Measurements from ENCODE around the gene RNF14.

RNF14 gene

DNA sequence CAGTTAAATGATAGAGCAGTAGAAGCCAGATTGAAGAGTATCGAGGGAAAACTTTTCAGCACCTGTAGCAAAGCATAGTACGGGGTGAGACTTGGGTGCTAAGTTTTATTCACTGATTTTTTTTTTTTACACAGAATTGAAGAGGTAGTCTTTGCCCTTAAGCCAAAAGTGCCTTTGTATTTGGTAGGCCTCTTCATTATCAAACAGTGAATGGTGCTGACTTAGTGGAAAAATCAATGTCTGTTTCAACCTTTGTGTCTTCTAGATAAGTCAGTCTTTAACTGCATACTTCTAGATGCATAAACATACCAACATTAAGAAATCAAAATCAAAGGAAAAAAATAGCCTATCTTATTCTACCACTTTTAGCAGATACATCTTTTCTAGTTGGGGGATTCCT is 13.7 kb downstream of the RNF14 start:
- DNase-seq (ENCODE audit: low read depth): no peak

DNA sequence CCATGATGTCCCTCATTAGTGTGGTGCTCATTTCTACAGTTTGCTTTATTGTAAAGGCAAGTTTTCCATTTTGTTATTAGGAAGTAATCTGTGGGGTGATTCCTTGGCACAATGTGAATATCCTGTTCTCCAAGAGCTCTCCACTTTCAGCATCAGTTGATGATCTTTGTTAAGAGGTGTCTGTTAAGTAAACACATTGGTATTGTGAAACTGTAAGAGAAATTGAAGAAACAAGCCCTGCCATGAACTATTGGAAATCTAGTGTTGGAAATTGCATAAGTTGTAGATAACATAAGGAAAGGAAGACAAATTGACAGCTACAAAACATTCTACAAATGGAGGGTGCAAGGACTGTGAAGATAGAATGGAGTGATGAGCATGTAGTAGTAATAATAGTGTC is 17.2 kb downstream of the RNF14 start:
- no peak for DNase-seq (ENCODE audit: low read depth)

DNA sequence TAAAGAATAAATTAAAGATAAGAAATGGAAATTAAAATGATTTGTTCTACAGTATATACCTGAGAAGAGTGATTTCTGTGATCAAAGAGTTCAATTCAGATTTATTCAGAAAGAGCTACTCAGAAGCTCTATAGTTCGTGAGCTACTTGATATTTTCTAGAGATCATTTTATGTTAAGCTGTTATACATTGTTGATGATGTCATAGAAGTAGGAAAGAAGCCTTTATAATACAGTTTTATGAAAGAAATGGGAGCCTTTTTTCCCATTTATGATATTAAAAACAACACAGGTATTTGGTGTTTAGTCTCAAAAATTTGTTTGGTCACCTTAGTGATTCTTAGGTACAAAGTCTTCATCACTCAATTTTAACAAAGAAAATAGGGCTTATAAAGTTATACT is 20.8 kb downstream of the RNF14 start:
- no peak for DNase-seq (ENCODE audit: low read depth)

DNA sequence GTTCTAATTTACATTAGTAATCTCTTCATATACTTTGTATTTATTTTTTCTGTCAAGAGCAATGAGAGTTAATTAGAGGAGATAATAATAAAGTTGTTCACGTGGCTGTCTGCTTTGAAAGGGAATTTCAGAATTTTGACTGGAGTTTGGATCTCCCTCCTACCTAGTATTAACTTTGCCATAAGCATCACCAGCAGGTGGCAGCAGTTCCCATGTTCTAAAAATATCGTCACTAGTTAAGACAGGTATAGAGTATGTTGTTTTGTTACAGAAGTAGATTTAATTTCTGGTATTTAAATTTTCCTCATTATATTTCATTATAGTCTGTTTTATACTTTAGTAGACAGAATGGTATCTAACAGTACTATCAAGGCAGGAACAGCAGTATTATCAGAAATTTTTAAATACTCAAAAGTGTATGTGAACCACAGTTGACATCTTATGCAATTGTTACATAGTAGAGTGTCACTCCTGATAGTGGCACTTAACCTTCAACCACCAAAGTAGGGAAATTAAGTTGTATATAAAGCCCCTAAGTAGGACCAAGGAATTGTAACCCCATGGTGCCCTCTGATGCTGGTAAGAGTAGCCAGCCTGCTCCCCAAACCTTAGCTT is 23.6 kb downstream of the RNF14 start:
- DNase-seq (ENCODE audit: low read depth): peak; percentile 81

DNA sequence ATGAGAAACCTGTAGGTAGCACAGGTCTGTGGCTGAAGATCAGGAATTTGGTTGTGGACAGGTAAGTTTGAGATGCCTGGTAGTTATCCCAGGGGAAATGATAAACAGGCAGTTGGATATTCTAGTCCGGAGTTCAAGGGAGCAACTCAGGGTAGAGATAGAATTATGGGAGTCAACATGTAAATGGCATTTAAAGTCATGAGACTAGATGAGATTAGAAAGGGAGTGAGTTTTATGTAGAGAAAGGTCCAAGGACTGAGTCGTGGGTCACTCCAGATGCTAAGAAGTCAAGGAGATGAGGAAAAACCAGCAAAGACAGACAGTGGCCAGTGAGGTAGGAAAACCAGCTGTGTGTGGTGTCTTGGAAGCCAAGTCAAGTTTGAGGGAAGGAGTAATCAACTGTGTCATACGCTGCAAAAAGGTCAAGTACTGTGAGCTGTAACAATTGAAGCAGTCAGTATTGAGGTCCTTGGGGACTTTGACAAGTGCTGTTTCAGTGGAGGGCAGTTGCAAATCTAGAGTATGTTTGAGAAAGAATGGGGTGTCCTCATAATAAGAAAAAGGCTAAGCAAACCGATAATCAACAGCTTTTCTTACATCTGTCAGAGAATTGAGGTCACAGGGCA is 25.7 kb downstream of the RNF14 start:
- no peak for DNase-seq (ENCODE audit: low read depth)

DNA sequence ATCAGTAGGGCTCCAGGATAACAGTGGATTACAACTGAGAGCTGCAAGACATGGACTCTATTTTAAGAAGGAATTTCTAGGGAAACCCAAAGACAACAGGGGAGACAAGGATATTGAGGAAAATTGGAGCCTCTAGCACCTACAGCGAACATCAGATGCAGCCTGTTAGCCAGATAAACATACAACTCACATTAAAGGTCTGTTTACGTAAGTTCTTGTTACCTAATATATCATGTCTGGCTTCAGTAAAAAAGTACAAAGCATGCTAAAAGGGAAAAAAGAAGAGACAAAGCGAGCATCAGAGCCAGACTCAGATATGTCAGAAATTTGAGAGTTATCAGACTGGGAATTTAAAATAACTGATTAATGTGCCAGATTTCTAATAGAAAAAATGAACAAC is 26.8 kb downstream of the RNF14 start:
- DNase-seq (ENCODE audit: low read depth): no peak

DNA sequence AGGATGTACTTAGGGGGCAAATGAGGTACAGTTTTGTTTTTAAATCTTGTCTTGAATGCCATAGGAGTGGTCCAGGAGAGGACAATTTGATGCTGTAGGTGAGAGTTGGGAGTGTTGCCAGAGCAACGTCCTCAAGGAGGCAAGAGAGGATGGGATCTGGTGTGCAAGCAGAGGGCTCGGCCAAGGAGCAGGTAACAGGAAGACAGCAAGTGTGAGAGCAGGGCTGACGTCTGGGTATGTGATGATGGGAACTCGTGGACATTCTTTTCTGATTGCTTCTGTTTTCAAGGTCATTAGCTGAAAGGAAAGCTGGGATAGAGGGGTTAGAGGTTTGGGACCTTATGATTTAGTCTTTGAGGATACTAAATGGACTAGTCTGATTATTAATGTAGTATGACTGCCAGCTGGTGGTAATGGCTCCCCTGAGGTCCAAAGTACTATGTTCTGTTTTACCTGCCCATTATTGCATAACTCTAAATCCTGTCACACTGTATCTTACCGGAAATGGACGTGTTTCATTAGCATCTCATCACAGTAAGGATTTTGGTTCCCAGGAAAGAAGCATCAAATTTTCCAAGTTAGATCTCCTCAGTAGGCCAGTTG is 28.6 kb downstream of the RNF14 start:
- no peak for DNase-seq (ENCODE audit: low read depth)

DNA sequence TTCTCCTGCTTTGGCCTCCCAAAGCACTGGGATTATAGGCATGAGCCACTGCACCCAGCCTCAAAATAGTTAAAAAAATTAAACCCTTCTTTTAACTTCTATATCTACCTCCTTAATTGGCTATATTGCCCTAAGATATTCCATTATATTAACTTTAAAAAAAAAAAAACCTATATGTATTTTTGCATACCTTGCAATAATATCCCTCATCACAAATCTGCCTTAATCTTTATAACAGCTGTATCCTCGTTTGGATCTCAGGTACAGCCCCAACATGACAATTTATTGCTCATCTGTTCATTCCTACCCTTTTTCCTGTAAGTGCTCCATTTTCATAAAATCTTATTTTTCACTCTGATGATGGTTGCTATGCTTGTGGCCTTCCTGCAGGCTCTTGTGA is 31.3 kb downstream of the RNF14 start:
- DNase-seq (ENCODE audit: low read depth): no peak

DNA sequence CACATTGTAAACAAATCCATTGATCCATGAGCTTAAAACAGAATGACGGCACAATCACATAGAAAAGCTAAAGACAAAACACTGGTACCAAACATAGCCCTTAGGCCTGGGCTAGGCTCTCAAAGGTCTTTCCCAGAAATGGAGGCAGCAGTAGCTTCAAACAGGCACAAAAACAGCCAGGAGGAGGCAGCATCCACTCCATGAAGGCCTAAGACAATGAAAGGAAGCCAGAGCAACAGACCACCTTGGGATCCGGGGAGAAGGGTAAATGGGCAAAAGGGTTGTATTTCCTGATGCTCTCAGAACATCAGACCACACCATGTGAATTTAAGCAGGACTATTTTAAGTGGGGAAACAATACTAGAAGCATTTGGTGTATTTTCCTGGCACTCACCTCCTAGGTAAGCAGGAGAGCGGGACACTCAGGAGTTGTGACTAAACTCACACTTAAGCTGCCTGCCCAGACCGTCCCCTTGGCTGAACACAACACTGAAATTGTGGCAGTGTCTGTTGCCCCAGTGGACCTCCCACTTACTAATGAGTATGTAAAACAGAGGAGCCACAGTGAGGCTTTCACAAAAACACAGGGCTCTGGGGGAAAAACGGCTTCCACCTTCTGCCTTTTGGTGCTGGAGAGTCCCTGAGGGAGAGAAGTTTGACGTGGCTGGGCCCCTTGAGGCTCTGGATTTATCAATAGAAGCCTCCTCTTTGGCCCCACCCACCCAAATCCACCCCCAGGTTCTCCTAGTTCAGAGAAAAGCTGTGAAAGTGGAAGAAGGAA is 32.0 kb downstream of the RNF14 start:
- DNase-seq (ENCODE audit: low read depth): no peak

DNA sequence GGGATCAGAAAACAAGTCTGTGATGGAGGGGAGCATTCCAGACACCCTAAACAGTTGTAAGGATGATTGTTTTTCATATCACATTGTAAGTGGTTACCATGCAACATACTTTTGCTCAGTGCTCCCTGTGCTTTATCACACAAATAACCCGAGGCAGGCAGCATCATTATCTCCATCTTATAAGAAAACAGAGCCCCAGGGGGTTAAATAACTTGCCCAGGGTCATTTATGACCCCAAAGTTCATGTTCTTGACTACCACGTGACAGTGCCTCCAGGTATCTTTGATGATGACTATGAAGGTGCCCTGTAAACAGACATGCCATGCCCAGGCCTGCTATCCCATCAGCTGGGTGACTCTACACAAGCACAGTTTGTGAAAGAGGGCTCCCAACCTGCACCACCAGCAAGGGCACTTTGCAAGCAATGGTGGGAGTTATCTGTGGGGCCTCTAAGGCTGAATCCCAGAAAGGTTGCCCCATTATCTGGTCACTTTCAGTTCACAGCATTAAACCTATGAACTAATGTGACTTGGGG is 34.4 kb downstream of the RNF14 start:
- DNase-seq (ENCODE audit: low read depth): no peak

DNA sequence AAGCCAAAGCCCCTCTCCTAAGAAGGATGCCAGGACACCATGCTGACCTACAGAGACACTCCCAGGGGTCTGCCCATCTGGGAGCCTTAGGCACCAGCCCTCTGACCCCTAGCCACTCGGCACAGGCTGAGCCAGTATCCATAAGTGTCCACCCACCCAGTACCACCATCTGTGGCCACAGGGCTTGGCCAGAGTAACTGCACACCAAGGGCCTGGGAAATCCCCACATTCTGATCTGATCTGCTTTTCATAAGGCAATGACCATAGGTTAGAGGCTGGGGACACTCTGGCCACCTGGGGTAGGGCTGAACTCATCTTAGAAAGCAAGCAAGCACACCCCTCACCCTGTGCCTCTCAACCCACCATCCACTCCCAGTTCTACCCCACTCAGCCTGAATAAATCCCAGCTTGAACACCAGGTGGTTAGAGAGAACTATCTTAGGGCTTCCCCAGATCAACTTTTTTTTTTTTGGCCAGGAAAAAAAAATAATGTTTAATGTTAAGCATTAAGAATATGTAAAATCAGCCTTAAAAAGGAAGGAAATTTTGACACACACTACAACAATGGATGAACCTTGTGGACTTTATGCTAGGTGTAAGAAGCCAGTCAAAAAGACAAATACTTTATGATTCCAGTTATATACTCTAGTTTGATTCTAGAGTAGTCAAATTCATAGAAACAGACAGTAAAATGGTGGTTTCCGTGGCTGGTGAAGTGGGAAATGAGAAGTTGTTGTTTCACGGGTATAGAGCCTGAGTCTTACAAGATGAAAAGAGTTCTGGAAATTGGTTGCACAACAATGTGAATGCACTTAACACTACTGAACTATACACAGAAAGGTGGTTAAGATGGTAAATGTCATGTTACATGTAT is 37.7 kb downstream of the RNF14 start:
- DNase-seq (ENCODE audit: low read depth): no peak

DNA sequence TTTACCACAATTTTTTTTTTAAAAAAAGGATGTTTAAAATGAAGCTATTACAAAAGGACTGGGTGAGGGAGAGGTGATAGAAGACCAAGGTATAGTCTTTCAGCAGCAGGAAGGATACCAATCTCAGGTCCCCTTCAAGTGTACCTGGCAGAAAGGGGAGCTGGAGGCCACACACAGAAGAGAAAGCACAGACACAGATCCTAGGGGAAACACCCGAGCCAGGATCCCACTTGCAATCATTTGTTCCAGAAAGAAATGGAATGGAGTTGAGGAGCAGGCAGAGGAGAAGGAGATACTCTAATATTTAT is 38.3 kb downstream of the RNF14 start:
- no peak for DNase-seq (ENCODE audit: low read depth)

DNA sequence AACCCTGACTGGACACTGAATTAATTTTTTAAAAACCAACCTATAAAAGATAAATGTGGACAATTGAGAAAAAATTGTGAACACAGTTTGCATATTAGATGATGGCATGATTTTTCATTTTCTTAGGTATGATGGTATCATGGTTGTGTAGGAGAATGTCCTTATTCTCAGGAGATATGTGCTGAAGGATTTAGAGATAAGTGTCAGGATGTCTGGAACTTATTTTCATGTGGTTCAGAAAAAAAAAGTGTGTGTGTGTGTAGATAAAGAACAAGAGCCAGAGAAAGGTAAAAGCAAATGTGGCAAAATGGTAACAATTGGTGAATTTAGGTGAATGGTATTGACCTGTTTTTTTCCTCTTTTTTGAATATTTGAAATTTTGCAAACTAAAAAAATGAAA is 39.9 kb downstream of the RNF14 start:
- DNase-seq (ENCODE audit: low read depth): no peak

DNA sequence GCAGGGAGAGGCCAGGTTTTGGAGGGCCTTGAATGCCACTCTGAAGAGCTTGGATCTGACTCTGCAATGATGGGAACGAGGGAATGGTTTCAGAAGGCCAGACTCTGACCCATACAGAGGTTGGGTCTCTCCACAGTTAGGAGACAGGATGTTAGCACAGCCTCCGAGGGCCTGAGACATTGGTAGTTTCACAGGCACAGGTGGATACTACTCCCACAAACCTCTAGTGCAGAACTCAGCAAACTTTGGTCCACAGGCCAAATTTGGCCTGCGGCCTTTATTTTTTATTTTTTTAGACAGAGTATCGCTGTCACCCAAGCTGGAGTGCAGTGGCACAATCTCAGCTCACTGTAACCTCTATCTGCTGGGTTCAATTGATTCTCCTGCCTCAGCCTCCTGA is 41.0 kb downstream of the RNF14 start:
- no peak for DNase-seq (ENCODE audit: low read depth)

DNA sequence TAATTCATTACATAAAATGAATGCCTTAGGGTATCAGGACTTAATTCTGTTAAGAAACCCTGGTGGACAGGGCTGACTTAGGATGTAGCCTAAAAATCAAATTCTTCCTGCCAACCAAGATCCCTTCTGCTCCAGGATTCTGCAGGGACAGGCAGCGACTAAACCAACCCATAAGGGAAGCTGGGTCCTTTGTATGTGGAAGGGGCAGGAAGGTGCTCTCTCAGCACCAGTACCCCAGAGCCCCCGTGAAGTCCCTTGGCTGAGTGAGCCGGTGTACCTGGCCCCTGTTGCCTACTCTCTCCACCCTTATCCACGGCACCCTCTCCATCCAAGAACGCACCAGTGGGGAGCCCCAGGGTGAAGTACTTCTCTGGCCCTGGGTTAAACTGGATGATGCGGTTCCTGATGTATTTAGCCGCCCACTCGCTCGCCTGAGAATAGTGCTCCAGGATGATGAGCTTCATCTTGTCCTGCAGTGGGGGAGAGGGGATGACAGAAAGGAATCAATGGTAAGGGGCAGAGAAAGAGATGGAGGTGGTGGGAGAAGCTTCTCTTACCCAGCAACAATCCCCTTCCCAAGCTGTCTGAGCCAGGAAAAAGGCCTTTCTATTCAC is 42.8 kb downstream of the RNF14 start:
- DNase-seq (ENCODE audit: low read depth): no peak

DNA sequence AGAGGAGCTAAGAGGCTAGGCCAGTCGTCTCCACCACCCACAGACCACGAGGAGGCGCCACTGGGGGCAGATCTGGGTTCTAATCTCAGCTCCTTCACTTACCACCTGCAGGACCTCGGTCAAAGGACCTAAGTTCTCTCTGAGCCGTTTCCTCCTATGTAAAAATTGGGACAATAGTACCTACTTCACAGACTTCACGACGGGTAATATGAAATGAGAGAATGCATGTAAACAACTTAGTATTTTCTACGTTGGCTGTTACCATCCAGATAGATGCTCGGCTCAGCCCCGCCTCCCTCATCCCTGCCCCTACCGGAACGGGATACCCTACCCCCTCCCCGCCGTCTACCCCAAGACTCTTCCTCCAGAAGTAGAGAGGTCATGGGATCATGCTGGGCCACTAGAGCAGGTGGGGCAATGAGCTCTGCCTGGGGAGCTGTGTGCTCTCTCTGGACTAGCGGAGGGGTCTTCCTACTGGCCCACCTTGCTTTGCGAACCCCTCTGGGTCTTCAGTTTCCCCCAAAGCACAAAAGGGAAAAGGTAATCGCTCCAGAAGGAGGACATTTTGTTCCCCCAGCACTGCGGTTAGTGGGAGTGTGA is 43.4 kb downstream of the RNF14 start:
- DNase-seq (ENCODE audit: low read depth): no peak

DNA sequence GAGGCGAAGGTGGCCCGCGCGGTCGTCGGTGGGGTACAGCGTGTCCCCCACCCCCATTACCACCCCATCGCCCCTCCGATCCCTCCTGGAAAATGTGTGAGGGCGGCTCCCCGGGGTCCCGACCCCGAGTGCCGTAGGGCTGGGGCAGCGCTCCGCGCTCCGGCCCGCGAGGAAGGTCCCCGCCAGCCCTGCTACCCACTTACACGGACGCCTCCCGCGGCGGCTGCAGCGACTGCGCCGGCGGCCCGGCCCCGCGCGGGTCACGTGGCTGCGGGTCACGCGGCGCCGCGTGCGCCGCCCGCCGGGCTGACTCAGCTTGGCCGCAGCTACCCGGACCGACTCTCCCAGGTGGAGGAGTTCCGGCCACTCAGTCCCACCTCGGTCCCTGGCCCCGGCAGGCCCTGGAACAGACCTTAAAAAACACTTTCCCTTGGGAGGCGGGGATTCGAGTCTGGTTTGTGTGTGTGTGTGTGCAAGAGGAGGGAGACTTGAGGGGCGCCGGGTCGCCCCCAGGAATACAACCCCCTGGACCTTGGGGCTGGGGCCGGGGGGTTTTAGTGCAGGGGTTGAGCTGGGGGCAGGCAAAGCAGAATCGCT is 44.0 kb downstream of the RNF14 start, which contains the start of gene GNPDA1:
Gene GNPDA1 (minus strand): TSS at position 236 of the 597 bp plus-strand sequence. CDS start 992 bp downstream, outside the sequence.
- peak; percentile 22 for DNase-seq (ENCODE audit: low read depth)

DNA sequence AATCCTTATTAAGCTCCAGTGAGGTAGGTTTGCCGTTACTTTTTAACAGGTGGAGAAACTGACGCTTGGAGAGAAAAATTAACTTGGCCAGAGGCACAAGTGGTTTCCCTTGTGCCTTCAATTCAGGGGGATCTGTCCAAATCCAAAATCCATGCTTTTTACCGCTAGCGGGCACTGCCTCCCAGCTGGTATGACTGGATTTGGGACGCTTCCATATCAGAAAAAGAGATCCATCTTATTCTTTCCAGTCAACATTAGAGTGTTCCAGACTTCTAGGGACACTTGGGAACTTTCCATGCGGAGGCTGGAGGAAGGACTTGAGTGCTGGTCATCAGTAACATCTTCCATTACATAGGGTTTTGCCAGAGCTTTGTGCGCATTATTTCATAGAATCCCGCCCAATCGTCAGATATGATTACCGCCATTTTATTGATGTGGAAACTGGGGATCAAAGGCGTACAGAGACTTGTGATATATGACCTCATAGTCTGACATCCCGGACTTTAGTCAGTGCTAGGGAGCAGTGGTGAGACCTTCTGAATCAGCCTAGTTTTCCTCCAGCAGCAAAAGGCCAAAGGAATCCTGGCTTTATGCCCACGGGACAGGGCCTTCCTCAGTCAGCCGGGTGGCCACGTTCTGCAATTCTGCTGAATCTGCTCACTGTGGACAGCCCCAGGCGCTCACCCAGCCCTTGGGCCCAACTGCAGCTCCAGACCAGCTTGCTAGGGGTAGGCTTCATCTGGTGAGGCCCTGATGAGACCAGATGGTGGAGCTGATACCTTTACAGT is 45.0 kb downstream of the RNF14 start:
- no peak for DNase-seq (ENCODE audit: low read depth)

DNA sequence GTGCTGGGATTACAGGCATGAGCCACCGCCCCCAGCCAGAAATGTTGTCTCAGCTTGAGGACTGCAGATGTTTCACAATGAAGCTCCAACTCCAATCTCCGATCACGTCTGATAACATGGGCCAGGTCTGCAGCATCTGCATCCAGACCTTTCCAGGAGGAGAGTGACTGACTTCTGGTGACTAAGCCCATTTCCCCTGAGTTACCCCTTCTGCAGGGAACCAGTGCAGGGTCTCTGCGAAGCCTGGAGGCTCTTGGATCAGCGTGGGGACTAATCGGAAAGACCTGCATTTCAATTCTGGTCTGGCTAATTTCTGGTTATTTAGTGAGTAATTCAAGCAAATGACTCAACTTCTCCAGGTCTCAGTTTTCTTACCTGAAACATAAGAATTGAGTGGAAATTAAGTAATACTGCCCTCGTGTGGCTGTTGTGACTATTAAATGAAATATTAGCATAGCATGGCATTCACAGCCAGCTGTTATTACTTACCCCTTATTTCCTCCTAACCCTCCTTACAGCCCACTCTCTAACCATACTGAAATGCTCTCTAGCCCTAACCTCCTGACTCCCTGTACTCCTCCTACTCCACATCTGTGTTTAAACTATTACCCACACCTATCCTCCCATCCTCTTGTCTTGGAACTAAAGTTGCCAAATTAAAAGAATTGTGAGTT is 46.1 kb downstream of the RNF14 start:
- DNase-seq (ENCODE audit: low read depth): no peak

Measured in stimulated activated CD8-positive, alpha-beta memory T cell treated with anti-CD3 and anti-CD28 coated beads, Interleukin-15, amount 100 ng/mL, for 1 hour (primary cell).